H9 (cell line): Measurements from ENCODE around the gene PRF1. TPM values are rescaled to one million over a fixed set of nuclear protein-coding genes. Genes with fewer than 3 reads are reported as not detected.

ENCODE experiments used
- DNase-seq: peaks from one replicate; pipeline ENCODE4 v3.0.0-alpha.2; 2017
- H2AFZ ChIP-seq: one replicate; pipeline ENCODE4 v1.6.1; 2013; ENCODE audit warnings: mild to moderate bottlenecking, low read length, control low read depth, moderate library complexity
- H2AK5ac ChIP-seq: 2 replicates; pipeline ENCODE4 v1.6.1; 2013; ENCODE audit warnings: low read length, control low read depth, mixed read lengths; ENCODE audit not compliant: insufficient read length
- H2BK120ac ChIP-seq: one replicate; pipeline ENCODE4 v1.6.1; 2013; ENCODE audit warnings: low read depth, mild to moderate bottlenecking, low read length, control low read depth, inconsistent platforms; ENCODE audit not compliant: poor library complexity, severe bottlenecking
- H2BK12ac ChIP-seq: 2 replicates; pipeline ENCODE4 v1.6.1; 2013; ENCODE audit warnings: low read length, control low read depth, mixed read lengths, low read depth; ENCODE audit not compliant: insufficient read length
- H2BK15ac ChIP-seq: 2 replicates; pipeline ENCODE4 v1.6.1; 2013; ENCODE audit warnings: low read depth, low read length, control low read depth
- H2BK20ac ChIP-seq: one replicate; pipeline ENCODE4 v1.6.1; 2013; ENCODE audit warnings: low read depth, mild to moderate bottlenecking, low read length, control low read depth, inconsistent platforms; ENCODE audit not compliant: poor library complexity, severe bottlenecking
- H2BK5ac ChIP-seq: 2 replicates; pipeline ENCODE4 v1.6.1; 2013; ENCODE audit warnings: low read length, control low read depth, mixed read lengths; ENCODE audit not compliant: insufficient read length
- H3K14ac ChIP-seq: 2 replicates; pipeline ENCODE4 v1.6.1; 2013; ENCODE audit warnings: low read length, control low read depth; ENCODE audit not compliant: insufficient read depth
- H3K18ac ChIP-seq: 2 replicates; pipeline ENCODE4 v1.6.1; 2013; ENCODE audit warnings: low read depth, mild to moderate bottlenecking, mixed read lengths, low read length, control low read depth; ENCODE audit not compliant: insufficient read length
- H3K23ac ChIP-seq: 2 replicates; pipeline ENCODE4 v1.6.1; 2013; ENCODE audit warnings: low read length, control low read depth, mixed read lengths, low read depth; ENCODE audit not compliant: insufficient read length
- H3K23me2 ChIP-seq: 2 replicates; pipeline ENCODE4 v1.6.1; 2013; ENCODE audit warnings: low read depth, mild to moderate bottlenecking, mixed read lengths, low read length, control low read depth; ENCODE audit not compliant: insufficient read length, poor library complexity, severe bottlenecking
- H3K27ac ChIP-seq: 2 replicates; pipeline ENCODE4 v1.5.1; 2013; ENCODE audit warnings: low read length, control low read depth, mixed read lengths, low read depth; ENCODE audit not compliant: insufficient read length
- H3K27me3 ChIP-seq: 2 replicates; pipeline ENCODE4 v1.6.1; 2013; ENCODE audit warnings: low read length, control low read depth, inconsistent platforms; ENCODE audit not compliant: insufficient read depth
- H3K4ac ChIP-seq: 2 replicates; pipeline ENCODE4 v1.6.1; 2013; ENCODE audit warnings: low read depth, mild to moderate bottlenecking, control low read depth, inconsistent platforms, low read length, moderate library complexity
- H3K4me1 ChIP-seq: 2 replicates; pipeline ENCODE4 v1.6.1; 2013; ENCODE audit warnings: low read length, control low read depth, inconsistent platforms; ENCODE audit not compliant: insufficient read depth
- H3K4me2 ChIP-seq: 2 replicates; pipeline ENCODE4 v1.6.1; 2013; ENCODE audit warnings: low read length, control low read depth, mixed read lengths; ENCODE audit not compliant: insufficient read length, insufficient read depth
- H3K56ac ChIP-seq: 2 replicates; pipeline ENCODE4 v1.6.1; 2013; ENCODE audit warnings: low read depth, mild to moderate bottlenecking, mixed read lengths, low read length, control low read depth; ENCODE audit not compliant: insufficient read length
- H3K79me1 ChIP-seq: 2 replicates; pipeline ENCODE4 v1.6.1; 2013; ENCODE audit warnings: low read depth, mild to moderate bottlenecking, moderate library complexity, low read length, control low read depth, inconsistent platforms; ENCODE audit not compliant: insufficient read depth, poor library complexity, severe bottlenecking
- H3K79me2 ChIP-seq: 2 replicates; pipeline ENCODE4 v1.6.1; 2013; ENCODE audit warnings: low read length, control low read depth, inconsistent platforms; ENCODE audit not compliant: insufficient read depth
- H3K9ac ChIP-seq: 2 replicates; pipeline ENCODE4 v1.6.1; 2013; ENCODE audit warnings: low read length, control low read depth, mixed read lengths; ENCODE audit not compliant: insufficient read length; ENCODE audit errors: extremely low read depth
- H3K9me3 ChIP-seq: one replicate; pipeline ENCODE4 v1.6.1; 2013; ENCODE audit warnings: low read depth, low read length, inconsistent platforms; ENCODE audit not compliant: control insufficient read depth
- H3T11ph ChIP-seq: one replicate; pipeline ENCODE4 v1.6.1; 2013; ENCODE audit warnings: mild to moderate bottlenecking, low read length, control low read depth, inconsistent platforms
- H4K20me1 ChIP-seq: one replicate; pipeline ENCODE4 v1.6.1; 2013; ENCODE audit not compliant: control insufficient read depth, insufficient read length, insufficient read depth
- H4K5ac ChIP-seq: 2 replicates; pipeline ENCODE4 v1.6.1; 2013; ENCODE audit warnings: low read depth, mild to moderate bottlenecking, mixed read lengths, low read length, control low read depth; ENCODE audit not compliant: insufficient read length
- H4K8ac ChIP-seq: replicated peaks from 2 replicates; pipeline ENCODE4 v1.6.1; 2013; ENCODE audit warnings: low read length, control low read depth, mixed read lengths, low read depth; ENCODE audit not compliant: insufficient read length
- H4K91ac ChIP-seq: 2 replicates; pipeline ENCODE4 v1.6.1; 2013; ENCODE audit warnings: low read depth, mild to moderate bottlenecking, moderate library complexity, mixed read lengths, low read length, control low read depth; ENCODE audit not compliant: insufficient read length
- H3K27ac Mint-ChIP-seq, 3 experiments: 2 replicates in 2 of 3; 3 replicates in 1 of 3; pipeline ENCODE4 v1.8.0; 2020 to 2021; ENCODE audit warnings: mixed read lengths in 3 of 3, mild to moderate bottlenecking in 1 of 3, moderate library complexity in 1 of 3
- H3K27me3 Mint-ChIP-seq: 2 replicates; pipeline ENCODE4 v1.8.0; 2021; ENCODE audit warnings: low read depth, mild to moderate bottlenecking, moderate library complexity, mixed read lengths
- H3K36me3 Mint-ChIP-seq, 3 experiments: 2 replicates in 2 of 3; 3 replicates in 1 of 3; pipeline ENCODE4 v1.8.0; 2020 to 2021; ENCODE audit warnings: low read depth in 3 of 3, mixed read lengths in 3 of 3; ENCODE audit not compliant: insufficient read depth in 1 of 3
- H3K4me1 Mint-ChIP-seq, 2 experiments: 2 replicates each; pipeline ENCODE4 v1.8.0; 2020; ENCODE audit warnings: mixed read lengths in 2 of 2
- H3K4me3 Mint-ChIP-seq, 2 experiments: 2 replicates in 1 of 2; 3 replicates in 1 of 2; pipeline ENCODE4 v1.8.0; 2020 to 2021; ENCODE audit warnings: mild to moderate bottlenecking in 2 of 2, mixed read lengths in 2 of 2, moderate library complexity in 1 of 2
- H3K9me3 Mint-ChIP-seq, 2 experiments: 2 replicates in 1 of 2; 3 replicates in 1 of 2; pipeline ENCODE4 v1.8.0; 2020; ENCODE audit warnings: mild to moderate bottlenecking in 2 of 2, mixed read lengths in 2 of 2, moderate library complexity in 1 of 2
- WGBS: extraction: QIAGEN DNeasy Blood & Tissue Kit; methylation state at CpG from one replicate; pipeline ENCODE4 v1.1.7; 2013; ENCODE audit warnings: missing lambda C conversion rate, low lambda C conversion rate, mixed read lengths; ENCODE audit not compliant: insufficient read length; ENCODE audit errors: extremely low coverage; 5-methylcytosine and 5-hydroxymethylcytosine counted together
- total RNA-seq: library from RNA; stranded (reverse); gene quantifications from 2 replicates; pipeline ENCODE4 v1.2.1, GENCODE V29; 2021
- TF ChIP-seq, protein P1 (sequence below): fragments of 200-600 bp; sonication (generic); conservative IDR thresholded peaks from 3 replicates; pipeline ENCODE4 v1.8.0; 2021; ENCODE audit warnings: antibody characterized with exemption, mild to moderate bottlenecking

The PRF1 gene
- total RNA-seq, 1 experiment from 2014 or later = not detected

DNA sequence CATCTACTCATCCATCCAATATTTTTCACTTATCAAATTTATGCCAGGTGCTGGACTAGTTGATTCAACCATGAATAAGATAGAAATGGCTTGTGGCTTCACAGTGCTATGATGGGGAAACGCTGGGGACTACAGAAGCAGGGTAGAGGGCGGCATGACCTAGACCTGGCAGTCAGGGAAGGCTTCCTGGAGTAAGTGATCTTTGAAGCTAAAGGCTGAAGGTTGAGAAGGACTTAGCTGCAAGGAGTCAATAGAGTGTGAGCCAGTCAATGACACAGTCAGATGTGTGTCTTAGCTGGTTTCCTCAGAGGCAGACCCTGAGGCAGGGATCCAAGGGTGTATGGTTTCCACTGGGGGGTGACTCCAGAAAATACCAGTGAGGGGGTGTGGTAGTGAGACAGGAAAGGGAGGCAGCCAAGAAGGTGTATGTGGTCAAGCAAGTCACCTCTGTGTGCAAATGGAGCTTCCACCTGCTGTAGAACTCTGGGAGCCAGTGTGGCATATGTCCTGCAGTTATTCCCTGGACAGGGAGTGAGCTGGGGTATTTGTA is 10.3 kb downstream of the PRF1 start:
- Histone ChIP-seq H4K5ac (no peak overlapping the region), H2BK120ac (no peak overlapping the region), H2AFZ (no peak overlapping the region), H3K4me1 (0 out of 2 replicates have a peak, but pooled peaks cover 4% of the 10 kb centered on the region), H3K27me3 (no peaks in the 10 kb centered on the region), H4K91ac (no peak overlapping the region), H3K56ac (no peak overlapping the region), H3K27ac (no peak overlapping the region), H3K23ac (no peak overlapping the region), H3K9ac (no peak overlapping the region), H3K79me1 (no peaks in the 10 kb centered on the region), H3T11ph (no peak overlapping the region), H2BK5ac (no peak overlapping the region), H3K23me2 (no peaks in the 10 kb centered on the region), H3K4ac (no peak overlapping the region), H3K18ac (no peak overlapping the region), H3K9me3 (no peaks in the 10 kb centered on the region), H2BK12ac (no peak overlapping the region), H4K20me1 (no peaks in the 10 kb centered on the region), H4K8ac (no peak overlapping the region), H2AK5ac (no peak overlapping the region), H2BK20ac (no peak overlapping the region), H3K79me2 (no peaks in the 10 kb centered on the region), H2BK15ac (no peak overlapping the region), H3K4me2 (no peak overlapping the region), H3K14ac (no peak overlapping the region)
- H3K4me3 Mint-ChIP-seq = no peak overlapping the region
- H3K27ac Mint-ChIP-seq = no peak overlapping the region; a peak in 1 of 7 replicates
- DNase-seq = no peak
- H3K27me3 Mint-ChIP-seq = peaks cover 2% of the 10 kb centered on the region; the same call in 1 of the 2 replicates
- peaks cover 24 to 27% of the 10 kb centered on the region in 2 experiments for H3K4me1 Mint-ChIP-seq
- no CpG with 5 or more reads among the region's 2 CpGs for WGBS
- no peaks in the 10 kb centered on the region for H3K36me3 Mint-ChIP-seq
- TF ChIP-seq, protein P1, sequence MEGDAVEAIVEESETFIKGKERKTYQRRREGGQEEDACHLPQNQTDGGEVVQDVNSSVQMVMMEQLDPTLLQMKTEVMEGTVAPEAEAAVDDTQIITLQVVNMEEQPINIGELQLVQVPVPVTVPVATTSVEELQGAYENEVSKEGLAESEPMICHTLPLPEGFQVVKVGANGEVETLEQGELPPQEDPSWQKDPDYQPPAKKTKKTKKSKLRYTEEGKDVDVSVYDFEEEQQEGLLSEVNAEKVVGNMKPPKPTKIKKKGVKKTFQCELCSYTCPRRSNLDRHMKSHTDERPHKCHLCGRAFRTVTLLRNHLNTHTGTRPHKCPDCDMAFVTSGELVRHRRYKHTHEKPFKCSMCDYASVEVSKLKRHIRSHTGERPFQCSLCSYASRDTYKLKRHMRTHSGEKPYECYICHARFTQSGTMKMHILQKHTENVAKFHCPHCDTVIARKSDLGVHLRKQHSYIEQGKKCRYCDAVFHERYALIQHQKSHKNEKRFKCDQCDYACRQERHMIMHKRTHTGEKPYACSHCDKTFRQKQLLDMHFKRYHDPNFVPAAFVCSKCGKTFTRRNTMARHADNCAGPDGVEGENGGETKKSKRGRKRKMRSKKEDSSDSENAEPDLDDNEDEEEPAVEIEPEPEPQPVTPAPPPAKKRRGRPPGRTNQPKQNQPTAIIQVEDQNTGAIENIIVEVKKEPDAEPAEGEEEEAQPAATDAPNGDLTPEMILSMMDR = no peak
- H3K9me3 Mint-ChIP-seq = no peaks in the 10 kb centered on the region
